ENCODE data around the gene CNTROB. TPM values are rescaled to one million over a fixed set of nuclear protein-coding genes. Genes with fewer than 3 reads are reported as not detected.
A peak's percentile ranks its signal among the peaks of the same experiment; 100 is the strongest.

Gene CNTROB
- total RNA-seq, 2 donors from 2014 or later = 23.9 to 40.6 TPM

GRCh38 chr17:7929158-7930023 is 2.6 kb upstream of the CNTROB start, which contains the start of gene KCNAB3:
TSS of gene KCNAB3 (minus strand) at chr17:7929856. CDS start at chr17:7929435, 421 bp downstream.
- TF ChIP-seq CTCF (IDR thresholded peaks at IDR 0.05) = no peak
- no peak within 1 kb of the TSS for H3K4me3 ChIP-seq
- no peaks in the 10 kb centered on the region for H3K36me3 ChIP-seq
- intact Hi-C loops (cut with DNase I) = no loop called here
- no peak for DNase-seq
- no peaks in the 10 kb centered on the region for H3K9me3 ChIP-seq
- no peak within 1 kb of the TSS for H3K27ac ChIP-seq
- H3K9ac ChIP-seq (ENCODE audit: low read depth in 2 of 2, low read length in 2 of 2) = peak within 1 kb of the TSS in 1 of 2 donors; percentile 45
- H3K27me3 ChIP-seq = no peaks in the 10 kb centered on the region
- H3K4me1 ChIP-seq = no peaks in the 10 kb centered on the region

- no peaks in the 10 kb centered on the region for H3K9me3 ChIP-seq
- DNase-seq = no peak
- H3K27me3 ChIP-seq = no peaks in the 10 kb centered on the region
- peak overlapping the region; percentile 95 for H3K4me3 ChIP-seq
- no peaks in the 10 kb centered on the region for H3K36me3 ChIP-seq
- no peaks in the 10 kb centered on the region for H3K4me1 ChIP-seq
- peak overlapping the region; percentile 61 to 92 for H3K9ac ChIP-seq (ENCODE audit: low read depth in 2 of 2, low read length in 2 of 2)
- no peak for TF ChIP-seq CTCF (IDR thresholded peaks at IDR 0.05)
- H3K27ac ChIP-seq = peak overlapping the region; percentile 72
- intact Hi-C loops (cut with DNase I) = no loop called here
Observed at GRCh38 chr17:7930841-7931631, 970 bp upstream of the CNTROB start.

DNA sequence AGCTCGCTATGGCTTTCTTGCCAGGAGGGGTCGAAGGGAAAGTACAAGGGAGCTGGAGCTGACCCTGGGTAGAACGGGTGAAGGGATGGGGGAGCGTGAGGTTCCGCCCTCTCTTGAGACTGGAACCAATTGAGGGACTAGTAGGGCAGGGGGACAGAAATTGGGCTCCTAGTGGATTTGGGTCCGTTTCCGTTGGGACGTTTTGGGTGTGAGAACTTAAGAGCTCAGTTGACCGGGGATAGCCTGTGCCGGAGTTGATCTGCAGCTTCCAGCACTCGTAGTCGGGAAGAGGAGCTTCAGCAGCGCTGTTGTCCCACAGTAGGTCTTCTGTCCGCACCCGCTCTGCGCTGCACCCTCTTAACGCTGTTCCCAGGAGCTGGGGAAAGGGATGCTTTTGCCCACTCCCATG is 481 bp downstream of the CNTROB start:
- Histone ChIP-seq H3K4me3 (peak overlapping the region; percentile 95), H3K36me3 (no peaks in the 10 kb centered on the region), H3K27me3 (no peaks in the 10 kb centered on the region), H3K4me1 (no peaks in the 10 kb centered on the region), H3K9me3 (no peaks in the 10 kb centered on the region), H3K27ac (peak overlapping the region; percentile 72), H3K9ac (ENCODE audit: low read depth in 2 of 2, low read length in 2 of 2) (peak overlapping the region; percentile 86 to 98)
- DNase-seq = peak; percentile 45
- TF ChIP-seq CTCF (IDR thresholded peaks at IDR 0.05) = no peak
- intact Hi-C loops (cut with DNase I) = no loop called here

DNA sequence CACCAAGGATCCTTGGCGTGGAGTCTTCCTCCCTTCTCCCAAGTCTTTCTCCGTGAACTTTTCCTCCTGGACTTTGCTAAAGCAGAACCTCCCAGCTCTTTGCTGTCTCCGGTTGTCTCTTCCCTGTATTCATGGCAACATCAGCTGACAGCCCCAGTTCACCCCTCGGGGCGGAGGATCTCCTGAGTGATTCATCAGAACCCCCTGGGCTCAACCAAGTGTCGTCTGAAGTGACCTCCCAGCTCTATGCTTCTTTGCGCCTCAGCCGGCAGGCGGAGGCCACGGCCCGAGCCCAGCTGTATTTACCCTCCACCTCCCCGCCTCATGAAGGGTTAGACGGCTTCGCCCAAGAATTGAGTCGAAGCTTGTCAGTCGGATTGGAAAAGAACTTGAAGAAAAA is 943 bp downstream of the CNTROB start:
- Histone ChIP-seq H3K36me3 (no peaks in the 10 kb centered on the region), H3K9ac (ENCODE audit: low read depth in 2 of 2, low read length in 2 of 2) (peak overlapping the region; percentile 86 to 98), H3K27me3 (no peaks in the 10 kb centered on the region), H3K4me1 (no peaks in the 10 kb centered on the region), H3K9me3 (no peaks in the 10 kb centered on the region), H3K27ac (peak overlapping the region; percentile 72), H3K4me3 (peak overlapping the region; percentile 95)
- intact Hi-C loops (cut with DNase I) = no loop called here
- TF ChIP-seq CTCF (IDR thresholded peaks at IDR 0.05) = no peak
- DNase-seq = peak; percentile 61

GRCh38 chr17:7935859-7936258 is 3.9 kb downstream of the CNTROB start:
- no peaks in the 10 kb centered on the region for H3K36me3 ChIP-seq
- H3K9ac ChIP-seq (ENCODE audit: low read depth in 2 of 2, low read length in 2 of 2) = no peak overlapping the region
- no peak for TF ChIP-seq CTCF (IDR thresholded peaks at IDR 0.05)
- no peaks in the 10 kb centered on the region for H3K9me3 ChIP-seq
- no peak for DNase-seq
- intact Hi-C loops (cut with DNase I) = no loop called here
- H3K27ac ChIP-seq = no peak overlapping the region
- H3K4me1 ChIP-seq = no peaks in the 10 kb centered on the region
- H3K27me3 ChIP-seq = no peaks in the 10 kb centered on the region
- H3K4me3 ChIP-seq = no peak overlapping the region

Data from colonic mucosa (tissue), 4 donors.